Mucosa of descending colon (tissue), 3 donors: ENCODE results near the gene ZYG11A. TPM values are rescaled to one million over a fixed set of nuclear protein-coding genes. Genes with fewer than 3 reads are reported as not detected.
A peak's percentile ranks its signal among the peaks of the same experiment; 100 is the strongest.
"Not testable (repeated sequence)": the region's sequence is repeated elsewhere in the genome, so short reads cannot be mapped to it uniquely, and the experiment has no call there.

ENCODE experiments used
- ATAC-seq: fragments of 200-7000 bp; cut with Tn5 transposase; one replicate; pipeline ENCODE4 v1.9.1; 2020; ENCODE audit warnings: mild to moderate bottlenecking, moderate library complexity
- DNase-seq, 3 donors: peaks; one replicate each; pipeline ENCODE4 v3.0.0-alpha.2; 2020
- H3K36me3 ChIP-seq: fragments of 200-600 bp; one replicate; pipeline ENCODE4 v1.8.0; 2021; ENCODE audit warnings: low read depth, mild to moderate bottlenecking
- H3K4me1 ChIP-seq: fragments of 200-600 bp; one replicate; pipeline ENCODE4 v1.8.0; 2021; ENCODE audit warnings: low read depth, mild to moderate bottlenecking
- H3K4me3 ChIP-seq: fragments of 200-600 bp; one replicate; pipeline ENCODE4 v1.8.0; 2021; ENCODE audit warnings: mild to moderate bottlenecking
- H3K9me3 ChIP-seq: fragments of 200-600 bp; one replicate; pipeline ENCODE4 v1.8.0; 2021; ENCODE audit warnings: mild to moderate bottlenecking
- CTCF ChIP-seq: fragments of 200-600 bp; IDR thresholded peaks from one replicate; pipeline ENCODE4 v1.8.0; 2022; ENCODE audit warnings: antibody characterized with exemption, mild to moderate bottlenecking
- intact Hi-C, 2 donors: fragments of 100-400 bp; cut with DNase I in 1 of 2; cut with micrococcal nuclease in 1 of 2; formaldehyde crosslinking; loops; one replicate each; pipeline versions ENCODE4 v1.11.0 to v1.11.1; 2022; cut with DNase I, micrococcal nuclease
- total RNA-seq, 3 donors: library from RNA; stranded (reverse); fragmentation: NEBNext Ultra II Directional in 2 of 3; extraction: Animal tissue kit (Norgen Biotek cat#: 25700) in 2 of 3; gene quantifications; one replicate each; pipeline versions ENCODE4 v1.2.1 to v1.2.4, GENCODE V29; 2021 to 2023
- donor health status: DM: no; HTN: no; CAD: no; lungs with moderate emphysema.
- donor health status: DM: no; HTN: no; CAD: no.
- donor health status: DM: no; HTN: yes; CAD: no.

Gene ZYG11A
- total RNA-seq, 3 donors from 2014 or later: 0.07 to 0.12 TPM; not detected in 1

- Histone ChIP-seq H3K36me3 (no peaks in the 10 kb centered on the region), H3K4me1 (peaks cover 5% of the 10 kb centered on the region), H3K4me3 (no peak overlapping the region), H3K9me3 (no peaks in the 10 kb centered on the region)
- DNase-seq (peak in 1 of 3 donors; percentile 19), ATAC-seq (peak; percentile 78)
- no peak for TF ChIP-seq CTCF
- intact Hi-C loops: no loop called here
Observed at GRCh38 chr1:52867087-52867863, 24.7 kb downstream of the ZYG11A start.

GRCh38 chr1:52869727-52870126 lies 27.2 kb downstream of the ZYG11A start:
- H3K4me1 ChIP-seq, H3K4me3 ChIP-seq, H3K36me3 ChIP-seq, ATAC-seq, DNase-seq, intact Hi-C loops, H3K9me3 ChIP-seq: not testable (repeated sequence)

- no peaks in the 10 kb centered on the region for H3K4me1 ChIP-seq
- no peak for TF ChIP-seq CTCF
- no peaks in the 10 kb centered on the region for H3K36me3 ChIP-seq
- H3K4me3 ChIP-seq: no peak overlapping the region
- no peaks in the 10 kb centered on the region for H3K9me3 ChIP-seq
- intact Hi-C loops: no loop called here
- DNase-seq: no peak
- no peak for ATAC-seq
Observed at GRCh38 chr1:52876843-52877242, 34.3 kb downstream of the ZYG11A start.

GRCh38 chr1:52877554-52877953 lies 35.0 kb downstream of the ZYG11A start:
- intact Hi-C loops: no loop called here
- DNase-seq: no peak
- no peak for ATAC-seq

GRCh38 chr1:52880206-52880605 lies 37.6 kb downstream of the ZYG11A start:
- no peaks in the 10 kb centered on the region for H3K36me3 ChIP-seq
- no peaks in the 10 kb centered on the region for H3K9me3 ChIP-seq
- TF ChIP-seq CTCF: no peak
- no peak overlapping the region for H3K4me3 ChIP-seq
- intact Hi-C loops: no loop called here
- ATAC-seq: no peak
- no peaks in the 10 kb centered on the region for H3K4me1 ChIP-seq
- DNase-seq: no peak

More at GRCh38 chr1:52877554-52877953, 35.0 kb downstream of the ZYG11A start:
- H3K36me3 ChIP-seq: no peaks in the 10 kb centered on the region
- no peaks in the 10 kb centered on the region for H3K9me3 ChIP-seq
- H3K4me1 ChIP-seq: no peaks in the 10 kb centered on the region
- no peak for TF ChIP-seq CTCF
- H3K4me3 ChIP-seq: no peak overlapping the region

GRCh38 chr1:52887483-52887882 lies 44.9 kb downstream of the ZYG11A start:
- Histone ChIP-seq H3K9me3 (no peaks in the 10 kb centered on the region), H3K4me3 (no peak overlapping the region), H3K4me1 (no peaks in the 10 kb centered on the region), H3K36me3 (no peaks in the 10 kb centered on the region)
- no peak for TF ChIP-seq CTCF
- ATAC-seq: no peak
- intact Hi-C loops: no loop called here
- no peak for DNase-seq
